Measurements from ENCODE around the gene KRTAP12-4. TPM values are rescaled to one million over a fixed set of nuclear protein-coding genes. Genes with fewer than 3 reads are reported as not detected.
"Not testable (repeated sequence)": the region's sequence is repeated elsewhere in the genome, so short reads cannot be mapped to it uniquely, and the experiment has no call there.

Gene KRTAP12-4
- total RNA-seq, 1 donor from 2014 or later = not detected

GRCh38 chr21:44686843-44687561, 32.5 kb upstream of the KRTAP12-4 start:
- no peak for DNase-seq

- DNase-seq = no peak
These were observed 31.7 kb upstream of the KRTAP12-4 start for GRCh38 chr21:44686000-44686781.

GRCh38 chr21:44685050-44685449, 30.6 kb upstream of the KRTAP12-4 start:
- not testable (repeated sequence) for DNase-seq

GRCh38 chr21:44684483-44684882, 30.0 kb upstream of the KRTAP12-4 start:
- DNase-seq = no peak

- DNase-seq = no peak
These were observed 29.6 kb upstream of the KRTAP12-4 start for GRCh38 chr21:44684077-44684476.

GRCh38 chr21:44682580-44683151, 28.2 kb upstream of the KRTAP12-4 start:
- DNase-seq = no peak

- DNase-seq = no peak
These were observed 27.6 kb upstream of the KRTAP12-4 start, which contains the start of gene KRTAP12-1 for GRCh38 chr21:44681861-44682579. KRTAP12-1 (minus strand) TSS chr21:44682163; CDS start chr21:44682123, 40 bp downstream.

- no peak for DNase-seq
These were observed 26.7 kb upstream of the KRTAP12-4 start for GRCh38 chr21:44681152-44681551.

- DNase-seq = no peak
These were observed 23.4 kb upstream of the KRTAP12-4 start for GRCh38 chr21:44677881-44678280.

GRCh38 chr21:44671911-44672310, 17.5 kb upstream of the KRTAP12-4 start:
- DNase-seq = no peak

- no peak for DNase-seq
These were observed 16.4 kb upstream of the KRTAP12-4 start for GRCh38 chr21:44670642-44671432.

GRCh38 chr21:44667612-44668011, 13.2 kb upstream of the KRTAP12-4 start:
- no peak for DNase-seq

GRCh38 chr21:44666401-44667320, 12.2 kb upstream of the KRTAP12-4 start, which contains the start of gene KRTAP12-2:
KRTAP12-2 (minus strand) TSS chr21:44666927; CDS start chr21:44666886, 41 bp downstream.
- no peak for DNase-seq

GRCh38 chr21:44664691-44665090, 10.2 kb upstream of the KRTAP12-4 start:
- no peak for DNase-seq

- not testable (repeated sequence) for DNase-seq
These were observed 7.1 kb upstream of the KRTAP12-4 start for GRCh38 chr21:44661567-44661966.

- no peak for DNase-seq
These were observed 4.6 kb upstream of the KRTAP12-4 start for GRCh38 chr21:44658913-44659595.

- DNase-seq = no peak
These were observed 4.1 kb upstream of the KRTAP12-4 start for GRCh38 chr21:44658541-44658910.

- no peak for DNase-seq
These were observed 3.4 kb upstream of the KRTAP12-4 start, which contains the start of gene KRTAP12-3 for GRCh38 chr21:44657635-44658540. KRTAP12-3 (plus strand) TSS chr21:44657932; CDS start chr21:44657980, 48 bp downstream.

- no peak for DNase-seq
These were observed 2.4 kb upstream of the KRTAP12-4 start for GRCh38 chr21:44656868-44657267.

All from occipital lobe (tissue), 2 donors.